ENCODE data around the gene SLC37A1.
"Not testable (repeated sequence)": the region's sequence is repeated elsewhere in the genome, so short reads cannot be mapped to it uniquely, and the experiment has no call there.

Gene SLC37A1

DNA sequence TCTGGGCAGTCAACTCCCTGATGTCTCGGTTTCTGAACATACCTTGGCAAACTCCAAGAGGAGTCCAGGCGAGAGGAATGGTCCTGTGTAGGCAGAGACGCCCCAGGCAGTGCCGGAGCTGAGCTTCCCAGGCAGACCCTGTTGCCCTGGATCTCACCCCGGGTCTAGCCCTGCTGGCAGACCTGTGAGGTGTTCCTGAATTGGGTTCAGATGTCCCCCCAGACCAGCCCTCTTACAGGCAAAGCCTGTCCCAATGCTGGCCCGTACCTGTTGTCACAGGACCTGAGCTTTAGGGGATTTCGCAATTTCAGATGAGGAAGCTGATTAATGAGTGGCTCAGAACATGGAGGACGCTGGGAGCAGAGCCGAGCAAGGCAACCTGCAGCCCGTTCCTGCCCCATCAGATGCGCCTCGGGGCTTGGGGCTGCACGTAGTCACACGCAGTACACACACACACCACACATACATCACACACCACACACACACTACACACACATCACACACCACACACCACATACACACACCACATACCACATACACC lies 101.2 kb downstream of the SLC37A1 start:
- DNase-seq (ENCODE audit: extremely low read depth in 1 of 2, low read depth in 1 of 2), result no peak

DNA sequence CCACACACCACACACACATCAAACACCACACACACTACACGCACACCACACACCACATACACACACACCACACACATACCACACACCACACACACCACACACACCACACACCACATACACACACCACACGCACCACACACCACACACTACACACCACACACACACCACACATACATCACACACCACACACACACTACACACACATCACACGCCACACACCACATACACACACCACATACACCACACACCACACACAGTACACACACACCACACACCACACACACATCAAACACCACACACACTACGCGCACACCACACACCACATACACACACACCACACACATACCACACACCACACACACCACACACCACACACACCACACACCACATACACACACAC lies 101.7 kb downstream of the SLC37A1 start:
- DNase-seq (ENCODE audit: extremely low read depth in 1 of 2, low read depth in 1 of 2), result not testable (repeated sequence)

DNA sequence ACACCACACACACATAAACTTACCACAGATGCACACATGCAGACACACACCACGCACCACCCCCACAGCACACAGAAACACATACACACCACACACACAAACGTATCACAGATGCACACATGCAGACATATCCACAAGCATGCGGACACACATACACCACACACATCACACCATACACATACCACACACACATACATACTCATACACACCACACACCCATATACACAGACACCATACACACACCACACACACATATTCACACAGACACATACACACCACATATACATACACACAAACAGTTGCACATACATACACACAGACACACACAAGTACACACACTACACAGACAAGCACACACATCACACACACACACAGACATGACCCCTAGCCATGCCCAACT lies 102.3 kb downstream of the SLC37A1 start:
- no peak for DNase-seq (ENCODE audit: extremely low read depth in 1 of 2, low read depth in 1 of 2)

DNA sequence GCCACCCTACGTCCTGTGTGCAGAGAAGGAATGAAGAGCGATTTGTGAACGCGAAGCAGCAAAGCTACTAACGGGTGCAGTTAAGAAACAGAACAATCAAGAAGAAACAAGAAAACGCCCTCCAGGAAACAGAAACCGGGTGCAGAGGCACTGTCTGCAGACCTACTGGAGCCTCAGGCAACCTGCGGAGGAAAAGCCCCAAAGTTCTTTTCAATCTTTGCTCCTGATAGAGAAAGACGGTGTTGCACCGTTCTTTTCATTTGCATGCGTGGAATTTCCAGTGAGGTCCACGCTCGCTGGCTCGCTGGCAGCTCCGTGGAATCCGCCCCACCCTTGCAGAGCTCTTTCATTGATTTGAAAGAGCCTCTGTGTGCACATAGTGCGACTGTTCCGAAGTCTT lies 102.8 kb downstream of the SLC37A1 start:
- no peak for DNase-seq (ENCODE audit: extremely low read depth in 1 of 2, low read depth in 1 of 2)

DNA sequence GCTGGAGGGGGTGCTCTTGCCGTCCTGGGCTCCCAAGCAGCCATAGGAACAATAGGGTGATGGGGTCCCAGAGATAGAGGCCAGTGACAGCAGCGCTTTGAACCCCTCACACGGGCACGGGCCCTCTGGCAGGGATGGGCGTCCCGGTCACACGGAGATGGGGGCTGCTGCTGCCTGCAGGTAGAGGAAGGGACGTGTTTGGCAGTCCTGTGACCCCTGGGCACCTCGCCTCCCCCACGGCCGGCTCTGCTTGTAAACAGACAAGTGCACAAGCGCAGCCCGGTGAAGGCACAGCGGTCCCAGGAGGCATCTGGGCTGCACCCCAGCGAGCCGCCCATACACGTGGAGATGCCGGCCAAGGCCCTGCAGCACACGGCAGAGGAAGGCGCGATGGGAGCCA lies 103.3 kb downstream of the SLC37A1 start:
- no peak for DNase-seq (ENCODE audit: extremely low read depth in 1 of 2, low read depth in 1 of 2)

DNA sequence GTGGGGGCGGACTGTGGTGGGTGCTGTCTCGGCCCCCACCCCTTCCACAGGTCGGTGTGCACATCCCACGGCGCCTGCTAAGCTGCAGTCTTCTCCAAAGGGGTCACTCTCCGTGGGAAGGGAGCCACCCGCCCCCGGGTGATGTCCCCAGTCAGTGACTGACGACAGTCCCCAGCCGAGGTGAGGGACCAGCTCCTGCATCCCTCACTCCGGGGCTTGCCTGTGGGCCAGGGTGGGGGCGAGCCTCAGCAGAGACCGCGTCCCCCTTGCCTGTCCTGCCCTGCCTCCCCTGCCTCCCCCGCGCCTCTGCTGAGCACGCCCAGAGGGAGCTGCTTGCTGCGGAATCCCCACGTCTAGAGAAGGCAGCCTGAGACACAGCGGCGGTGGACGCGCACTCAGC lies 103.8 kb downstream of the SLC37A1 start:
- no peak for DNase-seq (ENCODE audit: extremely low read depth in 1 of 2, low read depth in 1 of 2)

DNA sequence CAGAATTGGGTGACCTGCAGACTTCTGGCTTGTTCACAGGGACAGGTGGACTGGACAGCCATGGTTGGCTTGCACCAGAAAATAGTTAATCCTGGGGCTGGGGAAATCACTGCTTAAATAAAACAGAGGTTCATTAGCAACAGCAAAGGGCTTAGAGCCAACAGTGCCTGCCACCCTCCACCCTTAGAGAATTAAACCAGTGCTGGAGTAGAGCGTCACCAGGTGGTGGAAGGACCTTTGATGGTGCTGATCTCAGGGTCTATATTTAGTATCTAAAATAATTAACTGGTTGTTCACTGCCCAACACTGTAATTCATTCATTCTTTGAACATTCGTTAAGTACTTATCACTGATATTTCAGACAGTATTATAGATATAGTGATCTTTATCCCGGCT lies 105.1 kb downstream of the SLC37A1 start:
- no peak for DNase-seq (ENCODE audit: extremely low read depth in 1 of 2, low read depth in 1 of 2)

DNA sequence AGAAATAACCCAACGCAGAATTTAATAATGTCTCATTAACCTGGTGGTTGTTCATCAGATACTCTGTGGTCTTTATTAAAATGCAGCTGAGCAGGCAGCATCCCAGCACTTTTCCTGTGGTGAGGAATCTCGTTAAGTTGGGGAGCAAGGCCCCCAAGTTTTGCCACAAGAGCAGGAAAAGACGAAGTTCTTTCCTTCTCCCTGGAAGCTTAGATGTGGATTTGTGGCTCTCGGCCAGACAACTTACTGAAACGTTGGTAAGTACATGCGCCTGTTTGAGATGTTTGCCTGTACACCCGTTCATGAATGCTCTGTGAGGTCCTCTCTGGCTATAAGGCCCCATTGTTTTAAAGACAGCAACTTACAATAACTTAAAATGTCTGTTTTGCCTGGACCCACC lies 105.5 kb downstream of the SLC37A1 start:
- DNase-seq (ENCODE audit: extremely low read depth in 1 of 2, low read depth in 1 of 2), result no peak

DNA sequence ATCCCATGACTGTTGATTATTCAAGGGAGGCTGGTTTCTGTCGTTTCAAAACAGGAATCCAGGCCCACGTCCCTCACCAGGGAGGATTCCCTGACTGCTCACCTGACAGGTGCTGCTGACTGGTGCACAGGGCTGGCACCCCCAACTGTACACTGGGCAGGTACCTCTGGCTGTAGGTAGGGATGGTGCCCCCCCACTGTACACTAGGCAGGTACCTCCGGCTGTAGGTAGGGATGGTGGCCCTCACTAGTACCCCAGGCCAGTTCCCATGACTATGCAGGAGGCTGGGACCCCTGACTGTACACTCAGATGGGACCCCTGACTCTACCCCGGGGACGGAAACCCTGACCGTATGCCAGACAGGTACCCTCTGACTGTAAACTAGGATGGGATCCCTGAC lies 106.2 kb downstream of the SLC37A1 start:
- no peak for DNase-seq (ENCODE audit: extremely low read depth in 1 of 2, low read depth in 1 of 2)

DNA sequence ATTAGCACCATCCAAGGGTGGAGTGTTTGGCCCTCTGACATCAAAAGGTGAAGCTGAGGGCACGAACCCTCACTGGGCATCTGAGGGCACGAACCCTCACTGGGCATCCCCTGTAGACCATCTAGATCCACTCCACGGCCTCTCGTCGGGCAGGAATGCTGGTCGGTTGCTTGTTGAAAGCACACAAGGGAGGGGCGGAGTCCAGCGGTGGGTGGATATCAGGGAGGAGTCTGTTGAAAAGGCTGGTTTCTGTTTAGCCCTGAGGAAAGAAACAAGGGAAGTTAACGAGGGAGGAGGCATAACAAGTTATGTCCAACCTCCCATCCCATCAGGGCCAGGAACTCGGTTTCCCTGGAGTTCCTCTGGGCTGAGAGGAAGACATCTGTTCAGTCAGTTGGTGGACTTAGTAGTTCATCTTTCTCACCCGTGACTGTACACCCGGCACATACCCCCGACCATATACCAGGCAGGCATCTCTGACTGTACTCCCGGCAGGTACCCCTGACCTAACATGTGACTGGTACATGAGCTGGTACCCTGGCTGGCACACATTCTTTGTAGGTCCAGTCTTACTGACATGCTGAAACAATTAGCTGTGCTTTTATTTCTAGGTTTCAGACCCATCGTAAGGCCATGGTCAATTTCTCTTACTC lies 107.6 kb downstream of the SLC37A1 start:
- no peak for DNase-seq (ENCODE audit: extremely low read depth in 1 of 2, low read depth in 1 of 2)

DNA sequence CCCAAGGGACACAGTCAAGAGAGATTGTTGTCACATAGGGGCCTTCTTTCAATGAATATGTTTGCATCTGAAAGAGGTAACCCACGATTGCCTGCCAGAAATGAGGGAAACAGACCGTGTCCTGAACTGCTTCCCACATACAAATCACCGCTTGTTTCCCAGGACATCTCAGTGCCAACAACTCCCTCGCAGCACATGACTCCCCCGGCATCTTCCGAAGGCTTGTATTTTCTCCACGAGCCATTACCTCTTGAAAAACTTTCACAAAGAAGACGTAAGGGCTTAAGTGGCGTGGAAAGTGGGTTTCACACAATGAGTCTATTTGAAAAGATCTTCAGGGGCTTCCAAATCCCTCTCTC lies 108.1 kb downstream of the SLC37A1 start:
- DNase-seq (ENCODE audit: extremely low read depth in 1 of 2, low read depth in 1 of 2), result no peak

DNA sequence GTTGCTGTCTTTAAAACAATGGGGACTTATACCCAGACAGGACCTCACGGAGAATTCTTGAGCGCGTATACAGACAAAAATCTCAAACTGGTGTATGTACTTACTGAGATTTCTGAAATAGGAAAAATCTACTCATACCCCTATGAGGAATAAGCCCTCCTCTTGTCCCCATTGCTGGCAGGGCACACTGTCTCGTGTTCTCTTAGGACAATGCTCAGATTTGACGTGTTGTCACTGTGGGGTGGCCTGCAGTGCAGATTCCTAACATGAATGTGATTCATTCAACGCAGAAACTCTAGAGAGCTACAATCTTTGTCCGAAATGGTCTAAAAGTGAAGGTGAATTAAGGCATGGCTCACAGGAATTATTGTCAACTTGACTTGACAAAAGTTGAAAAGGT lies 108.6 kb downstream of the SLC37A1 start:
- no peak for DNase-seq (ENCODE audit: extremely low read depth in 1 of 2, low read depth in 1 of 2)

DNA sequence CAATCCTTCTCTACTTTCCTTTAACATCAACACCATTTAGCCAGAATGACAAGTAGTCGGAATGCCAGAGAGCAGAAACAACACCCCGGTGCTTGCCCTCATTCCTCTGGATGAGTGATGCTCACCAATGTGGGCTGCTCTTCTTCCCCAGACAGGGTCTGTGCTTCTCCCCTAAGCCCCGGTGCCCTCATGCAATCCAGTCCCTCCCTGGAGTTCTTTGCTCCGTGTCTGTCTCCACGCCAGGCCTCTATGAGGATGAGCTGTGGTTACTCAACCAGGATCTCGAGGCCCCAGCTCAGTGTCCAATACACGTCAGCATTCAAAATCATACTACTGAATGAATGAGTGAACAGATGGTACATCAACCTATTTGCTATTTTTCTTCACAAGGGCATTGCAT lies 110.0 kb downstream of the SLC37A1 start:
- DNase-seq (ENCODE audit: extremely low read depth in 1 of 2, low read depth in 1 of 2), result no peak

DNA sequence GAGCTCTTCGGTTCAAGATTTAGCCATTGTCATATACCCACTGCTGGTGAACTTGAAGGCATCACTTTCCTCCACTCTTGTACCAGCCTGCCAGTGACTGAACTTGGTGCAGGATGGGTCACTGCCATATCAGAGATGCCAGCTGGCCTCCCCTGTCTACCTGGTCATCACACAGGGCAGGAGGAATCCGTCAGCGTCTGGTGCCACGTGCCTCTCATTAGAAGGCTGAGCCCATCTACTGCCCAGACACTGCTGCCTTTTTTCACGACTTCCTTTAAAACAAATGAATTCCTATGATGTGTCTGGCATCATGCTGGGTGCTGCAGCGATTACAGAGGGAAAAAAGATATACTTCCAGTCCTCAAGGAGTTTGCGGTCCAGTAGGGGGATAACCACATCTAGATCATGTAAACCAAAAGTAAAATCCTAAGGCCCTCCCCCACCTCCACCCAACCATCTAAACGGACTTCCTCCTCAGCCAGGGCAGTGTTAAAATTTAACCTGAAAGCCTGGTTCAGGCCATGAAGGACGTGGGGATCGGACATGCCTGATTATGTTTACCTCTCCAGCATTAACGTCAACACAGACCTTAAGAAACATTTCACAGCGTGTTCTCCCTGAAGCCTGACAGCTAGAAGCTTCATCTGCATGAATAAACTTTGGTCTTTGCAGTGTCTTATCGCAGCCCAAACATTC lies 110.6 kb downstream of the SLC37A1 start:
- DNase-seq (ENCODE audit: extremely low read depth in 1 of 2, low read depth in 1 of 2), result no peak

DNA sequence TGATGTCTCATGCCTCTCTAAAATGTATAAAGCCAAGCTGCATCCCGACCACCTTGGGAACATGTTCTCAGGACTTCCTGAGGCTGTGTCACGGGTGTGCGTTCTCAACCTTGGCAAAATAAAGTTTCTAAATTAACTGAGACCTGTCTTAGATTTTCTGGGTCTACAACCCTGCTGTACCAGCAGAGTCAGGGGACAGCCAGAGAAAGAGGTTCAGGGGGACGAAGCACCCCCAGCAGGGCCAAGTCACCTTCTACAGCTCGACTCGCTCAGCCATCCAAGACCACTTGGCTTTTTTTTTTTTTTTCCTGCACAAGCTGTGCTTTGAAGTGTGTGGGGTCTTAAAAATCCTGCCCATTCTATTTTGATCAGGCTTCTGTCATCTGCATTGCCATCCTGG lies 111.3 kb downstream of the SLC37A1 start:
- DNase-seq (ENCODE audit: extremely low read depth in 1 of 2, low read depth in 1 of 2), result no peak

DNA sequence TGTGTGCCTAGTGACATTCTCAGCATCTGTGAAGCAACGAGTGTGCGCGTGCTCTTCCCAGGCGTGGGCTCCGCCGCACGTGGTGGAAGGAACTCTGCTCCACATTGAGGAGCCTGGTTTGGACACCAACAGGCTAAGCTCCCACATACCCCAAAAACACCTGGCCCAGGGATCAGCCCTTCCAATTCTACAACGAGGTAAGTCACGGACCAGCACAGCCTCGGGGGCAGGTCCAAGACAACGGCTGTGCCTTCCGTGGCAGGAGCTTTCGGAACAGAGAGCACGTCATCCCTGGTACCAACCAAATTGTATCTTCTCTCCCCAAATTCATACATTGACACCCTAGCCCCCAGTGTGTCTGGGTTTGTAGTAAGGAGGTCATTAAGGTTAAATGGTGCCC lies 112.5 kb downstream of the SLC37A1 start:
- no peak for DNase-seq (ENCODE audit: extremely low read depth in 1 of 2, low read depth in 1 of 2)

DNA sequence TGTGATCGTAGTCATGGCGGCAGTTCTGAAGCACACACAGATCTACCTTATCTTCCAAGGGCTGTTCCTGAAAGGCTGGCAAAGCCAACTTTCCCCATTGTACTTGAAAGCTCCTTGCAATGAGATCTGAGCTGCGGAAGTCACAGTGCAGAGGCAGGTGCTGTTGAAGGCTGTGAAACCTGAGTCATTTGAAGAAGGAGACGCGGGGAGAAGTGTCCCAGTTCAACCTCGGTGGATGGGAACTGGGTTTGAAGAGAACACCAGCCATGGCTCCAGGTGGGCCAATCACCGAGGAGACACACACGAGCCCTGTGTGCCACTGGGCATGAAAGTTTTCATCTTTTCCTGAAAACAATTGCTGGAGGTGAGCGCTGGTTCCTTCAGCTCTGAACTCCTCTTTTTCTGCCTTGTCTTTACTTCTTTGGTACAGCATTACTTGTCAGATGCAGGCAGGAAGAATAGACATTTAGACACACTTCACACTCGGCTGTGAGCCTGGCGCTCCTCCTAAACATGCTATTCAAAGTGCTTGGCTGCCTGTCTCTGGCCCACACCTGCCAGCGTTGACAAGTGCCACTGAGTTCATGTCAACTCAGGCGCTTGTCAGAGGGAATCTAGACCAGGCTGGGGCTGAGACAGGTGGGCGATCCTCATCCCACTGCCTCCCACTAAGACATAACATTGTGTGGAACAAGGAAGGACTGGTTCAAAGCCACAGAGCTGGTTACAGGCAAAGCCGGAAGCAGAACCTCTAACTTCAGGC lies 114.1 kb downstream of the SLC37A1 start:
- no peak for DNase-seq (ENCODE audit: extremely low read depth in 1 of 2, low read depth in 1 of 2)

DNA sequence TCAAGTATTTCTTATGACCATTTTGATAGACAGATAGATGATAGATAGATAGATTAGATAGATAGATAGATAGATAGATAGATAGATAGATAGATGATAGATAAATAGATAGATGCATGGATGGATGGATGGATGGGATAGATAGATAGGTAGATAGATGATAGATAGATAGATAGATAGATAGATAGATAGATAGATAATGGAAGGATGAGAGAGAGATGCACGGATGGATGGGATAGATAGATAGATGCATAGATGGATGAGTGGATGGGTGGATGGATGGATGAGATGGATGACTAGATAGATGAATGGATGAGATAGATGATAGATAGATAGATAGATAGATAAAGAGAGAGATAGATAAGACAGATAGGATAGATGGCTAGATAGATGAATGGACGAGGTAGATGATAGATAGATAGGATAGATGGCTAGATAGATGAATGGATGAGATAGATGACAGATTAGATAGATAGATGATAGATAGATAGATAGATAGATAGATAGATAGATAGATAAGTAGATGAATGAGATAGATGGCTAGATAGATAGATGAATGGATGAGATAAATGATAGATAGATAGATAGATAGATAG lies 114.9 kb downstream of the SLC37A1 start:
- not testable (repeated sequence) for DNase-seq (ENCODE audit: extremely low read depth in 1 of 2, low read depth in 1 of 2)

DNA sequence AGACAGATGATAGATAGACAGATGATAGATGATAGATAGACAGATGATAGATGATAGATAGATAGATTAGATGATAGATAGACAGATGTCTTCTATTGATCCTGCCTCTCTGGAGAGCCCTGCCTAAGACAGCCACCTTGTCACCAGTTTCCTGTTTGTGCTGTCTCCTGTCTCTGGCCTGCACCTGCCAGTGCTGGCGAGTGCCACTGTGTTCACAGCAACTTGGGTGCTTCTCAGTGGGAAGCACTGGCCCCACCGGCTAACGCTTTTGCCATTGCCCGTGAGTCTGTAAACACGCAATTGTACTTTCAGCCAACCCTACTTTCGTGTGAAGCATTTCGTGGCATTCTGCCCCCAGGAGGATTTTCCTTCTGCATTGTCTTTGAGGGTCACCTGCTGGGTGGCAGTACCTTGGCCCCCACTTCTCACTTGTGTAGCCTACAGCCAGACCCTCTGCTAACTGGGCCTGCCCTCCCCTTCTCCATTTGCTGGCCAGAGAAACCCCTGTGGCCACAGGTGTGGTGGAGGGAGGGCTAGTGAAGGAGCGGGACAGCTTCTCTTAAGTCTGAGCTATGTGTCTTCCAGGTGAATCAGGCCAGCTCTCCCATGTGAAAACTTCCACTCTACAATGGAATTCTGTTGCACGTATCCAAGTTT lies 116.4 kb downstream of the SLC37A1 start:
- DNase-seq (ENCODE audit: extremely low read depth in 1 of 2, low read depth in 1 of 2), result no peak

DNA sequence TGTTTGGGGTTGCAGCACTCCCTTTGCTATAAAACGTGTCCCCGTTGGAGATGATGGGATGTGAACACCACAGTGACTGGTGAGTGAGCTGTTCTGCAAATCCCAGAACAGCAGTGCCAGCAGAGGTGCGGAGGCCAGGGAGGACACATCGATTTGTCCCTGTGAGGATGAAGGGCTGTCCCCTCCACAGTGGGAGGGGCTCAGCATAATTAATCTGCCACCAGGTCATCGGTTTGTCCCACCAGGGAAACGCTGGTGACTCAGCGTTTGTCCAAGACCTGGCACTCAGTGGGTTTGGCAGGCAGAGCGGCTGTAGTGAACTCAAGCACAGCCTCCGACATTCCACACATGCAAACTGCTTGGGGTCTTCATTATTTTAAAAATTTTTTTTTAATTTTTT lies 117.0 kb downstream of the SLC37A1 start:
- no peak for DNase-seq (ENCODE audit: extremely low read depth in 1 of 2, low read depth in 1 of 2)

All from activated CD8-positive, alpha-beta memory T cell treated with anti-CD3 and anti-CD28 coated beads for 1 hour (primary cell).